Activated CD4-positive, CD25-positive, alpha-beta regulatory T cell treated with anti-CD3 and anti-CD28 coated beads, Interleukin-2, amount 50 U/mL, for 24 hours (primary cell): ENCODE results near the gene MXI1.
A peak's percentile ranks its signal among the peaks of the same experiment; 100 is the strongest.
"Not testable (repeated sequence)": the region's sequence is repeated elsewhere in the genome, so short reads cannot be mapped to it uniquely, and the experiment has no call there.

ENCODE experiments used
- ATAC-seq, 2 donors: fragments of 150-1000 bp; cut with Tn5 transposase; one replicate each; pipeline ENCODE4 v1.10.0; 2021; ENCODE audit warnings: mild to moderate bottlenecking in 1 of 2, moderate library complexity in 1 of 2

The MXI1 gene

DNA sequence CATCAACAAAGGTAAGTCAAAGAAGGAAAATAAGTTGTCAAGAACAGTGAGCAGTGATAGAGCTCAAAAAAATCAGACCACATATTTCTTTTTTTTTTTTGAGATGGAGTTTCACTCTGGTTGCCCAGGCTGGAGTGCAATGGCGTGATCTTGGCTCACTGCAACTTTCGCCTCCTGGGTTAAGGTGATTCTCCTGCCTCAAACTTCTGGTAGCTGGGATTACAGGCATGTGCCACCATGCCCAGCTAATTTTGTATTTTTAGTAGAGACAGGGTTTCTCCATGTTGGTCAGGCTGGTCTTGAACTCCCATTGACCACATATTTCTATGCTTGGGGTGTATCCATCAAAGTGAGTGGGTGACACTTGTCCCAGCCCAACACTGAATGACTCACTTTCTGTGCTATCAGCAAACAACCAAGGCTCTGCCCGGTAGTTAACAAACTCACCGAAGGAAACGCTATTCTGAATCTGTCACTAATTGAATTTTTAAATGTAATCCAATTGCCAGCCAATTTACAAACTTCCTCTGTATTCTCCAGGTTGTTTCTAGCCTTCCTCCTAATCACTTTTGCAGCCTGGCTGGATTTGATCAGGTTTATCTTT is 116.9 kb downstream of the MXI1 start:
- peak in 1 of 2 donors; percentile 61 for ATAC-seq

DNA sequence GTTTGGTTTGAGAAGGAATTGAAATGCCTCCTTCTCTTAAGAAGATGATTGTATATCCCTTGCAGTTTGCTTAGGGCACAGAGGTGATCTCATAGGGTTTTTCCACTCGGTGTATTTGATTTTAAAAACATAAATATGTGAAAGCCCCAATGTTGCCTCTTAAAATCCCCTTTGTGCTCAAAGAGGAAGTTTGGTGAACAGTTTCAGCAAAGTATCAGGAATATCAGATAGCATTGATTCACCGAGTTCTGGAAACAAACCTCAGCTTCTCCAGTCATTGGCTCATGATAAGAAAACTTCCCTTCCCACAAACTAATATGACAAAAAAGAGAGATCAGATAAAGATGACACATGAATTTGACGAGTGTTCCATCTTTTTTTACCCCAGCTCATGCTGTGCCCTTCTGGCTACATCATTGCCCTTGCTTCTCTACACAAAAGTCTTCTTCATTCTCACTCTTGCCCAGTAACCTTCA is 117.4 kb downstream of the MXI1 start:
- ATAC-seq = peak; percentile 32 to 58

DNA sequence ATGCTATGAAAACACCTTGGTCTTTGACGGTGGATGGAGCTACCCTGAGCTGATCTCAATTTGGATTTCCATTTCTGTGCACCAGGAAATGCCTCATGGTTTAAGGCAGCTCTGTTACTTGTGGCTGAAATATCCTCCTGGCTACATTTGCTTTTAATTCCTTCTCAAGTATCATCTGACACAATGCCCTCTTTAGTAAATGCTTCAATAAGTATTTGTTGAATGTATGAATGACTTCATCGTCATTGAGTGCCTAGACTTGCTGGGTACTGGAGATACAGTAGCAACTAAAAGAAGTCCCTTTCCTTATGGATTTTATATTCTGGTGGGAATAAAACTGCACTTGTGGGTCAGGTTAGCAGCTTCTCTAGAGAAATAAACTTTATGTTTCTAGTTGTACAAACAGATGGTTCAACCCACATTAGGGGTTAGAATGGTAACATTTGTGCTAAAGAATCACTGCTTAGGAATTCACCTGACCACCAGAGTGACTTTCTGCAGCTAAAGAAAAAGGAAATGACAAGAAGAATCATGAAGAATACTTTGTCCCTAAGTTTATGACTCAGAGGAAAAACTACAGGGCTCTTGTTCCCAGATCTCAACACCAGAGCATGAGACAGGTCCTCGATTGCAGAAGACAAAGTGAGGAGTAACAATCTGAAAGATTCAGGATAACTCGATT is 119.1 kb downstream of the MXI1 start:
- ATAC-seq = peak in 1 of 2 donors; percentile 19

DNA sequence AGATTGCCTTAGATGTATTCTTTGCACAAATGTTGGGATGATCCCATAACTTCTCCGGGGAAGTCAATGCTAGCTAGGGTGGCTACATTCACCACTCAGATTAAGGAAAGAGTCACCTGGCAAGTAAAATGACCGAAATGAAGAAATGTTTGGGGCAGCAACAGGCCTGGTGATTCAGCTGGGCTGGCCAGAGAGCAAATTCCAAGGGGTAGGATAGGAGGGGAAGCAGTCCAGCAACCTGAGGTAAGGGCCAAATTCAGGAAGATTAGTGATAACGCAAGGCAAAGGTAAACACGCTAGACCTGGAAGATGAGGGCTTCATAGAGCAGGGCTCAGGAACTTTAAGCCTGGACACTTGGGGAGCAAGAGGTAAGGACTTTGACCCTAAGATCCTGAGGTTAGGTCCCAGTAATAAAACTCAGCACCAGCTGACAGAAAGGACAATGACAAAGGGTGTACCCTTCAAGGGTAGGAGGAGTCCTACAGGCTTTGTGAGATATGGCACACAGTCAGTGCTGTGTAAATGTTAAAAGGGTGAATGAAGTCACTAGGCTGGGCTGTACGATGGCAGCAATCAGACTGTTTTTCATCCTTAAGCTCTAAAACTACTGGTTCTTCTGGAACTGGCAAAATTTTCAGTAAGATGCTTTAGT is 120.0 kb downstream of the MXI1 start:
- ATAC-seq = no peak

DNA sequence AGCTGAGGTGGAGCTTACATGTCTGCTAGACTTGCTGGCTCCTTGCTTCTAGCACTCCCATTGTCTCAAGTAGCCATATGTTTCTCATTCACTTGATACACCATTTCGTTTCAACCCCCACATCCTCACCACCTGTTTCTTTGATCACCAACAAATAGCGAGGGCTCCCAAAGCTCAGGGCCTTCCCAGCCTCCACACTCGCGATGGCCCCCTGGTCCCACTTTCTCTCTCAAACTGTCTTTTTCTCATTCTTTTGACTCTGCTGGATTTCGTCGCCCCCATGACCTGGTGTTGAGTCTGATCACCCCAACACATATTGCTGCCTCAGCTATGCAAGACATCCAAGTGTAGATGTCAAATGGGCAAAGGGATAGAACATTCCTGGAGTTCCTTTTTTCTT is 123.3 kb downstream of the MXI1 start:
- ATAC-seq = no peak

DNA sequence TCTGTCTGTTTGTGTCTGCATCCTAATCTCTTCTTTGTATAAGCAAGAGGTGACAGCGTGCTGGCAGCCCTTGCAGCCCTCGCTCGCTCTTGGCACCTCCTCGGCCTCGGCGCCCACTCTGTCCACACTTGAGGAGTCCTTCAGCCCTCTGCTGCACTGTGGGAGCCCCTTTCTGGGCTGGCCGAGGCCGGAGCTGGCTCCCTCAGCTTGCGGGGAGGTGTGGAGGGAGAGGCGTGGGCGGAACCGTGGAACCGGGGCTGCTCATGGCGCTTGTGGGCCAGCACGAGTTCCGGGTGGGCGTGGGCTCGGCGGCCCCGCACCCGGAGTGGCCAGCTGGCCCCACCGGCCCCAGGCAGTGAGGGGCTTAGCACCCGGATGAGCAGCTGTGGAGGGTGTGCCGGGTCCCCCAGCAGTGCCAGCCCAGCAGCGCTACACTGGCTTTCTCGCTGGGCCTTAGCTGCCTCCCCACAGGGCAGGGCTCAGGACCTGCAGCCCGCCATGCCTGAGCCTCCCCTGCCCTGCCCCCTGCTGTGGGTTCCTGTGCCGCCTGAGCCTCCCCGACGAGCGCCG is 123.9 kb downstream of the MXI1 start:
- not testable (repeated sequence) for ATAC-seq

DNA sequence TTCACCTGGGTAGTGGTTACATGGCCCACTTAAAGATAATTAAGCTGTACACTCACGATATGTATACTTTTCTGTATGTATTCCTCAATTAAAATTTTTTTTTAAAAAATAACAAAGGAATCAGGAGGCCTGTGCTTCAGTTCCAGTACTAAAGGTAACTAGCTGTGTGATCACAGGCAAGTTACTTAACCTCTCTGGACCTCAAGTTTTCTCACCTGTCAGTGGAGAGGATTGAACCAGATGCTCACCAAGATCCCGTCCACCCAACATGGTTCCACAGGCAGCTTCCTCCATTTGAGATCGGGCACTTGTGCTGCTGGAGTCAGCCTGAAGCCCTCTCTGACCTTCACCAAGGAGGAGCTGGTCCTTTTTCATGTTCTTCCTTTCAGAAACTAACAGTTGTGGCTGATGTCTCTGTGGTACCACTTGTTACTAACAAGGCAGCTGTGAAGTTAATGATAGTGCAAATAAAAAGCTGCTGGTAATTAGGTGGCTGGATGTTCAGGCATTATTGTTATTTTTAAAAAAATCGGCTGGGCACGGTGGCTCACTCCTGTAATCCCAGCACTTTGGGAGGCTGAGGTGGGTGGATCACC is 126.8 kb downstream of the MXI1 start:
- ATAC-seq = no peak

DNA sequence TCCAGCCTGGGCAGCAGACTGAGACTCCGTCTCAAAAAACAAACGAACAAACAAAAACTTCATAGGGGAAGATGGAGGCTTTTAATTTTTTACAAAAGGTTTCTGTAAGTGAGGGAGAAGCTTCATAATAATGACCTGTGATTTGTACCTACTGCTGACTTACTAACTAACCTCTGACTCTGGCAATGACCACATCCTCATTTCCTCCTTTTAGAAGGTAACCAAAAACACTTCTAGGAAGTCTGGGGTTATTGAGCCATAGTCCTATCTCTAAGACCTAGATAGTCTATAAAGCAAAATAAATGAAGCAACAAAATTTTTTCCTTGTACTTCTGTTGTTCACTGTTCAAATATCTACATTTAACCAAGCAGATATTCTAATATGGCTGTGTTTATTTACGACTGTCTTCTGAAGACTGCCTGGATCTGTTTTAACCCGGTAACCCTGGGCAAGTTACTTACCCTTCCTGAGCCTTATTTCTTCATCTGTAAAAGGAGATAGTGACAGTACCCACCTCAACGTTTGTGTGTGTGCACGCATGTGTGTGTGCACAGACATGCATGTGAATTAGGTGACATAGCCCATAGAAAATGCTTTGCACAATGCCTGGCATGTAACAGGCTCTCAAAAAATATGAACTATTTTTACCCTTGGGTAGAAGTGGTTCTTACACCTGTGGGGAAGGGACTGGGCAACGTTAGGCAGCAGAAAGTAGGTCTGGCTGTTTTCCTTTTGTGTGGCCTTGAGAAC is 128.1 kb downstream of the MXI1 start:
- ATAC-seq = peak; percentile 55 to 58

DNA sequence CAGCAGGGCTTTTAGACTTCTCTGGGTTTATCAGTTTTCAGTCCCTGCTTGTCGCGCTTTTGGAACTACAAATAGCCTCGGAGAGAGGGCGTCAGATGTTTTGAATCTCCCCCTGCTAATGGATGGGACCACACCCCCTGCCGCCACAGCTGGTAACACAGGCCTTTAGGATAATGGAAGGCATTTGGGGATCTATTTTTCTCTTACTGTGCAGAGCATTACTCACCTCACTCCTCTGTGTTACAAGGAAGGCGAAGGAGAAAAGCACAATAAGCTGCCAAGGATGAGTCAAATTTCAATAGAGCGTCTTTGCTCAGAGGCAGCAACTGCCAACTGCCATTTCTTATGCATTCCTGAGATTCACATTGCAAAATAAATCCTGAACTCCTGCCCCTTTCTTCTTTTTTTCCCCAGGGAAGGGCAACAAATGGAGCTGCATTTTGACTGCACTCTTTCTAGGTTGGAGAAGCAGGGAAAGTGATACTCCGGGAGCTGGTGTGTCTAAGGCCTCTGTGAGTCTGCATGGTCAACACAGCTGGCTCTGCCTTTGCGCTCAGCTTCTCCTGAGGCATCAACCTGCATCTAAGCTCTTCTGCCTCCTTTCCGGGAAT is 128.8 kb downstream of the MXI1 start:
- ATAC-seq = no peak
